ENCODE measurements around the gene TMEM132C. TPM values are rescaled to one million over a fixed set of nuclear protein-coding genes. Genes with fewer than 3 reads are reported as not detected.

The TMEM132C gene
- total and polyA plus RNA-seq, 2 of the 13 experiments (the other 11 are each of a cell fraction or from before 2014, with no cell fraction given): not detected

- TF ChIP-seq ZNF263 (CRISPR knock-in tag; IDR thresholded peaks at IDR 0.05) (no peak), XBP1 (CRISPR knock-in tag; IDR thresholded peaks at IDR 0.05) (no peak), NR1H2 (CRISPR knock-in tag; IDR thresholded peaks at IDR 0.05; ENCODE audit: borderline replicate concordance, low read depth) (no peak), ZNF382 (CRISPR knock-in tag; IDR thresholded peaks at IDR 0.05; ENCODE audit: borderline replicate concordance) (no peak), AGO2 (optimal IDR thresholded peaks at IDR 0.05; ENCODE audit: low read depth, low read length) (no peak), ARID2 (CRISPR knock-in tag; IDR thresholded peaks at IDR 0.05; ENCODE audit: borderline replicate concordance) (no peak)
- TF ChIP-seq, protein P1, sequence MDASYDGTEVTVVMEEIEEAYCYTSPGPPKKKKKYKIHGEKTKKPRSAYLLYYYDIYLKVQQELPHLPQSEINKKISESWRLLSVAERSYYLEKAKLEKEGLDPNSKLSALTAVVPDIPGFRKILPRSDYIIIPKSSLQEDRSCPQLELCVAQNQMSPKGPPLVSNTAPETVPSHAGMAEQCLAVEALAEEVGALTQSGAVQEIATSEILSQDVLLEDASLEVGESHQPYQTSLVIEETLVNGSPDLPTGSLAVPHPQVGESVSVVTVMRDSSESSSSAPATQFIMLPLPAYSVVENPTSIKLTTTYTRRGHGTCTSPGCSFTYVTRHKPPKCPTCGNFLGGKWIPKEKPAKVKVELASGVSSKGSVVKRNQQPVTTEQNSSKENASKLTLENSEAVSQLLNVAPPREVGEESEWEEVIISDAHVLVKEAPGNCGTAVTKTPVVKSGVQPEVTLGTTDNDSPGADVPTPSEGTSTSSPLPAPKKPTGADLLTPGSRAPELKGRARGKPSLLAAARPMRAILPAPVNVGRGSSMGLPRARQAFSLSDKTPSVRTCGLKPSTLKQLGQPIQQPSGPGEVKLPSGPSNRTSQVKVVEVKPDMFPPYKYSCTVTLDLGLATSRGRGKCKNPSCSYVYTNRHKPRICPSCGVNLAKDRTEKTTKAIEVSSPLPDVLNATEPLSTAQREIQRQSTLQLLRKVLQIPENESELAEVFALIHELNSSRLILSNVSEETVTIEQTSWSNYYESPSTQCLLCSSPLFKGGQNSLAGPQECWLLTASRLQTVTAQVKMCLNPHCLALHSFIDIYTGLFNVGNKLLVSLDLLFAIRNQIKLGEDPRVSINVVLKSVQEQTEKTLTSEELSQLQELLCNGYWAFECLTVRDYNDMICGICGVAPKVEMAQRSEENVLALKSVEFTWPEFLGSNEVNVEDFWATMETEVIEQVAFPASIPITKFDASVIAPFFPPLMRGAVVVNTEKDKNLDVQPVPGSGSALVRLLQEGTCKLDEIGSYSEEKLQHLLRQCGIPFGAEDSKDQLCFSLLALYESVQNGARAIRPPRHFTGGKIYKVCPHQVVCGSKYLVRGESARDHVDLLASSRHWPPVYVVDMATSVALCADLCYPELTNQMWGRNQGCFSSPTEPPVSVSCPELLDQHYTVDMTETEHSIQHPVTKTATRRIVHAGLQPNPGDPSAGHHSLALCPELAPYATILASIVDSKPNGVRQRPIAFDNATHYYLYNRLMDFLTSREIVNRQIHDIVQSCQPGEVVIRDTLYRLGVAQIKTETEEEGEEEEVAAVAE (CRISPR knock-in tag; IDR thresholded peaks at IDR 0.05; ENCODE audit: borderline replicate concordance): no peak
- TF ChIP-seq, protein P2, sequence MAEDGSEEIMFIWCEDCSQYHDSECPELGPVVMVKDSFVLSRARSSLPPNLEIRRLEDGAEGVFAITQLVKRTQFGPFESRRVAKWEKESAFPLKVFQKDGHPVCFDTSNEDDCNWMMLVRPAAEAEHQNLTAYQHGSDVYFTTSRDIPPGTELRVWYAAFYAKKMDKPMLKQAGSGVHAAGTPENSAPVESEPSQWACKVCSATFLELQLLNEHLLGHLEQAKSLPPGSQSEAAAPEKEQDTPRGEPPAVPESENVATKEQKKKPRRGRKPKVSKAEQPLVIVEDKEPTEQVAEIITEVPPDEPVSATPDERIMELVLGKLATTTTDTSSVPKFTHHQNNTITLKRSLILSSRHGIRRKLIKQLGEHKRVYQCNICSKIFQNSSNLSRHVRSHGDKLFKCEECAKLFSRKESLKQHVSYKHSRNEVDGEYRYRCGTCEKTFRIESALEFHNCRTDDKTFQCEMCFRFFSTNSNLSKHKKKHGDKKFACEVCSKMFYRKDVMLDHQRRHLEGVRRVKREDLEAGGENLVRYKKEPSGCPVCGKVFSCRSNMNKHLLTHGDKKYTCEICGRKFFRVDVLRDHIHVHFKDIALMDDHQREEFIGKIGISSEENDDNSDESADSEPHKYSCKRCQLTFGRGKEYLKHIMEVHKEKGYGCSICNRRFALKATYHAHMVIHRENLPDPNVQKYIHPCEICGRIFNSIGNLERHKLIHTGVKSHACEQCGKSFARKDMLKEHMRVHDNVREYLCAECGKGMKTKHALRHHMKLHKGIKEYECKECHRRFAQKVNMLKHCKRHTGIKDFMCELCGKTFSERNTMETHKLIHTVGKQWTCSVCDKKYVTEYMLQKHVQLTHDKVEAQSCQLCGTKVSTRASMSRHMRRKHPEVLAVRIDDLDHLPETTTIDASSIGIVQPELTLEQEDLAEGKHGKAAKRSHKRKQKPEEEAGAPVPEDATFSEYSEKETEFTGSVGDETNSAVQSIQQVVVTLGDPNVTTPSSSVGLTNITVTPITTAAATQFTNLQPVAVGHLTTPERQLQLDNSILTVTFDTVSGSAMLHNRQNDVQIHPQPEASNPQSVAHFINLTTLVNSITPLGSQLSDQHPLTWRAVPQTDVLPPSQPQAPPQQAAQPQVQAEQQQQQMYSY (CRISPR knock-in tag; IDR thresholded peaks at IDR 0.05): no peak
These were observed 394.2 kb downstream of the TMEM132C start (continued) for GRCh38 chr12:128661226-128661569.
